HCT116 (cell line): Measurements from ENCODE around the gene STX2. TPM values are rescaled to one million over a fixed set of nuclear protein-coding genes. Genes with fewer than 3 reads are reported as not detected.

Experiments
- ATAC-seq: fragments of 200-7000 bp; cut with Tn5 transposase; 2 replicates; pipeline ENCODE4 v1.9.1; 2020; ENCODE audit warnings: mild to moderate bottlenecking, moderate library complexity
- BruUV-seq: library from RNA; stranded (reverse); fragments of 400-500 nt; replicated peaks from 2 replicates; lab custom pipeline; 2021; lab: Mats Ljungman, UMichigan
- CTCF ChIA-PET: fragments of 300-600 bp; sonication (Branson Sonifier 250); formaldehyde crosslinking; loops from one replicate; lab custom pipeline; 2021; ENCODE audit warnings: antibody characterized with exemption; lab: Charles Lee
- POLR2A ChIA-PET: fragments of 300-600, 350-600 bp; sonication (Branson Sonifier 250); formaldehyde crosslinking; loops from one replicate; lab custom pipeline; 2021; ENCODE audit warnings: antibody characterized with exemption; lab: Charles Lee
- RAD21 ChIA-PET, 2 experiments: fragments of 300-600 bp; sonication (Branson Sonifier 250); formaldehyde crosslinking; loops; one replicate each; lab custom pipeline; 2023; ENCODE audit warnings: low total read pairs in 2 of 2; ENCODE audit not compliant: uncharacterized antibody in 2 of 2, unreplicated experiment in 2 of 2, low non-redundant PET in 1 of 2; lab: Charles Lee
- DNase-seq: peaks from one replicate; pipeline ENCODE4 v3.0.0-alpha.2; 2010; ENCODE audit warnings: low read depth, low spot score
- H2AFZ ChIP-seq: fragments of 200-600 bp; shearing (Covaris generic), sonication (generic); 2 replicates; pipeline ENCODE4 v1.6.1; 2017; ENCODE audit warnings: low read depth, mixed run types, mixed read lengths, antibody characterized with exemption, low read length; ENCODE audit not compliant: poor library complexity, severe bottlenecking
- H3K27ac ChIP-seq: 2 replicates; pipeline ENCODE4 v1.5.1; 2012; ENCODE audit warnings: low read depth, low read length
- H3K27me3 ChIP-seq: fragments of 200-600 bp; sonication (generic); 2 replicates; pipeline ENCODE4 v1.6.1; 2016; ENCODE audit warnings: mixed run types, low read length, mixed read lengths; ENCODE audit not compliant: insufficient read depth
- H3K36me3 ChIP-seq, 2 experiments: fragments of 200-500 bp in 1 of 2; fragments of 200-600 bp in 1 of 2; sonication (Bioruptor generic) in 1 of 2; sonication (generic) in 1 of 2; 2 replicates each; pipeline versions ENCODE4 v1.5.1 to v1.6.1; 2014 to 2016; ENCODE audit warnings: low read length in 2 of 2, inconsistent platforms in 1 of 2, mixed read lengths in 1 of 2, mixed run types in 1 of 2; ENCODE audit not compliant: insufficient read depth in 2 of 2, control insufficient read depth in 1 of 2
- H3K4me1 ChIP-seq, 2 experiments: fragments of 200-600 bp in 1 of 2; sonication (generic) in 1 of 2; 2 replicates each; pipeline versions ENCODE4 v1.5.1 to v1.6.1; 2012 to 2017; ENCODE audit warnings: low read length in 2 of 2, inconsistent platforms in 1 of 2, mild to moderate bottlenecking in 1 of 2, mixed read lengths in 1 of 2, mixed run types in 1 of 2, moderate library complexity in 1 of 2; ENCODE audit not compliant: insufficient read depth in 2 of 2, control insufficient read depth in 1 of 2
- H3K4me2 ChIP-seq: fragments of 200-600 bp; sonication (generic); 2 replicates; pipeline ENCODE4 v1.6.1; 2017; ENCODE audit warnings: mixed run types, low read length, mixed read lengths
- H3K4me3 ChIP-seq, 2 experiments: fragments of 200-600 bp in 1 of 2; sonication (generic) in 1 of 2; replicated peaks in 1 of 2; 2 replicates each; pipeline ENCODE4 v1.5.1; 2011 to 2016; ENCODE audit warnings: low read length in 2 of 2, control low read depth in 1 of 2, low read depth in 1 of 2, mild to moderate bottlenecking in 1 of 2, mixed read lengths in 1 of 2, mixed run types in 1 of 2
- H3K79me2 ChIP-seq: fragments of 200-600 bp; sonication (generic); 2 replicates; pipeline ENCODE4 v1.6.1; 2017; ENCODE audit warnings: mild to moderate bottlenecking, mixed run types, low read length, moderate library complexity, mixed read lengths; ENCODE audit not compliant: insufficient read depth
- H3K9ac ChIP-seq: fragments of 200-600 bp; sonication (generic); 2 replicates; pipeline ENCODE4 v1.6.1; 2016; ENCODE audit warnings: low read length, mixed read lengths
- H3K9me2 ChIP-seq: fragments of 200-600 bp; sonication (generic), shearing (Covaris generic); 2 replicates; pipeline ENCODE4 v1.6.1; 2017; ENCODE audit warnings: mixed run types, mild to moderate bottlenecking, moderate library complexity; ENCODE audit not compliant: insufficient read depth
- H3K9me3 ChIP-seq, 2 experiments: fragments of 200-500 bp in 1 of 2; fragments of 200-600 bp in 1 of 2; sonication (Bioruptor generic) in 1 of 2; sonication (generic) in 1 of 2; 2 replicates each; pipeline ENCODE4 v1.6.1; 2014 to 2017; ENCODE audit warnings: low read length in 2 of 2, mixed read lengths in 2 of 2, inconsistent platforms in 1 of 2, low read depth in 1 of 2, mild to moderate bottlenecking in 1 of 2, mixed run types in 1 of 2, moderate library complexity in 1 of 2; ENCODE audit not compliant: control insufficient read depth in 1 of 2, insufficient read depth in 1 of 2
- H4K20me1 ChIP-seq: fragments of 200-600 bp; sonication (generic), shearing (Covaris generic); 2 replicates; pipeline ENCODE4 v1.6.1; 2017; ENCODE audit warnings: mixed run types, mild to moderate bottlenecking, moderate library complexity; ENCODE audit not compliant: insufficient read depth
- CBX3 ChIP-seq: IDR thresholded peaks from 2 replicates; pipeline ENCODE4 v1.6.1; 2012; ENCODE audit warnings: low read depth
- CEBPB ChIP-seq: IDR thresholded peaks from 2 replicates; pipeline ENCODE4 v1.6.1; 2012; ENCODE audit warnings: low read depth
- EZH2 ChIP-seq: fragments of 200-600 bp; sonication (generic); IDR thresholded peaks from 2 replicates; pipeline ENCODE4 v1.6.1; 2017; ENCODE audit warnings: antibody characterized with exemption, mixed run types
- FOSL1 ChIP-seq: IDR thresholded peaks from 2 replicates; pipeline ENCODE4 v1.6.1; 2012; ENCODE audit warnings: low read depth
- POLR2A ChIP-seq: IDR thresholded peaks from 2 replicates; pipeline ENCODE4 v1.7.0; 2011; ENCODE audit warnings: borderline replicate concordance; ENCODE audit not compliant: insufficient read depth, insufficient read length; ENCODE audit errors: extremely low read depth
- POLR2AphosphoS5 ChIP-seq: IDR thresholded peaks from 2 replicates; pipeline ENCODE4 v1.6.1; 2011; ENCODE audit warnings: mild to moderate bottlenecking, low read depth, low read length, moderate library complexity
- RAD21 ChIP-seq: IDR thresholded peaks from 2 replicates; pipeline ENCODE4 v1.6.1; 2012; ENCODE audit warnings: low read depth, mild to moderate bottlenecking
- SIN3A ChIP-seq: IDR thresholded peaks from 2 replicates; pipeline ENCODE4 v1.6.1; 2012; ENCODE audit warnings: low read depth
- SP1 ChIP-seq: IDR thresholded peaks from 2 replicates; pipeline ENCODE4 v1.6.1; 2012; ENCODE audit warnings: low read depth
- TCF7L2 ChIP-seq: IDR thresholded peaks from 2 replicates; pipeline ENCODE4 v1.7.0; 2011; ENCODE audit warnings: borderline replicate concordance, inconsistent platforms; ENCODE audit not compliant: insufficient read depth, insufficient read length; ENCODE audit errors: extremely low read depth
- YY1 ChIP-seq: IDR thresholded peaks from 2 replicates; pipeline ENCODE4 v1.6.1; 2011; ENCODE audit warnings: low read length, low read depth, moderate library complexity, mild to moderate bottlenecking; ENCODE audit not compliant: insufficient replicate concordance; ENCODE audit errors: extremely low read depth
- ZFX ChIP-seq: fragments of 450-650 bp; IDR thresholded peaks from 2 replicates; pipeline ENCODE4 v1.6.1; 2017
- intact Hi-C: fragments of 100-400 bp; cut with micrococcal nuclease; formaldehyde crosslinking; loops from 2 replicates; pipeline ENCODE4 v1.10.0; 2022
- total RNA-seq: library from RNA; stranded (reverse); gene quantifications from one replicate; pipeline ENCODE4 v1.2.1, GENCODE V29; 2021; ENCODE audit not compliant: unreplicated experiment
- TF ChIP-seq, protein P1 (sequence below): IDR thresholded peaks from 2 replicates; pipeline ENCODE4 v1.6.1; 2011; ENCODE audit warnings: mild to moderate bottlenecking, low read length, moderate library complexity; ENCODE audit not compliant: insufficient replicate concordance; ENCODE audit errors: extremely low read depth
- TF ChIP-seq, protein P2 (sequence below): IDR thresholded peaks from 2 replicates; pipeline ENCODE4 v1.6.1; 2012
- TF ChIP-seq, protein P3 (sequence below), 3 experiments: fragments of 200-600 bp in 1 of 3; sonication (generic) in 1 of 3; IDR thresholded peaks in 2 of 3; conservative IDR thresholded peaks in 1 of 3; 2 replicates each; pipeline ENCODE4 v1.5.1; 2012 to 2017; ENCODE audit warnings: low read depth in 2 of 3, low read length in 2 of 3, antibody characterized with exemption in 1 of 3, borderline replicate concordance in 1 of 3, control low read depth in 1 of 3, mild to moderate bottlenecking in 1 of 3, mixed read lengths in 1 of 3, mixed run types in 1 of 3, moderate library complexity in 1 of 3; ENCODE audit not compliant: insufficient read depth in 1 of 3
- TF ChIP-seq, protein P4 (sequence below): IDR thresholded peaks from 2 replicates; pipeline ENCODE4 v1.6.1; 2012

STX2 gene
- total RNA-seq, 1 experiment from 2014 or later: 19.2 TPM

GRCh38 chr12:130762319-130762675 lies 76.8 kb downstream of the STX2 start:
- Histone ChIP-seq H3K4me3 (no peak overlapping the region), H3K79me2 (no peaks in the 10 kb centered on the region), H4K20me1 (no peaks in the 10 kb centered on the region)
- TF ChIP-seq FOSL1 (no peak), POLR2A (no peak), SIN3A (no peak), POLR2AphosphoS5 (no peak), SP1 (no peak), TCF7L2 (no peak), CEBPB (no peak), RAD21 (no peak), CBX3 (no peak), ZFX (no peak), YY1 (no peak), EZH2 (no peak)
- TF ChIP-seq, protein P1, sequence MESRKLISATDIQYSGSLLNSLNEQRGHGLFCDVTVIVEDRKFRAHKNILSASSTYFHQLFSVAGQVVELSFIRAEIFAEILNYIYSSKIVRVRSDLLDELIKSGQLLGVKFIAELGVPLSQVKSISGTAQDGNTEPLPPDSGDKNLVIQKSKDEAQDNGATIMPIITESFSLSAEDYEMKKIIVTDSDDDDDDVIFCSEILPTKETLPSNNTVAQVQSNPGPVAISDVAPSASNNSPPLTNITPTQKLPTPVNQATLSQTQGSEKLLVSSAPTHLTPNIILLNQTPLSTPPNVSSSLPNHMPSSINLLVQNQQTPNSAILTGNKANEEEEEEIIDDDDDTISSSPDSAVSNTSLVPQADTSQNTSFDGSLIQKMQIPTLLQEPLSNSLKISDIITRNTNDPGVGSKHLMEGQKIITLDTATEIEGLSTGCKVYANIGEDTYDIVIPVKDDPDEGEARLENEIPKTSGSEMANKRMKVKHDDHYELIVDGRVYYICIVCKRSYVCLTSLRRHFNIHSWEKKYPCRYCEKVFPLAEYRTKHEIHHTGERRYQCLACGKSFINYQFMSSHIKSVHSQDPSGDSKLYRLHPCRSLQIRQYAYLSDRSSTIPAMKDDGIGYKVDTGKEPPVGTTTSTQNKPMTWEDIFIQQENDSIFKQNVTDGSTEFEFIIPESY: no peak
- TF ChIP-seq, protein P2, sequence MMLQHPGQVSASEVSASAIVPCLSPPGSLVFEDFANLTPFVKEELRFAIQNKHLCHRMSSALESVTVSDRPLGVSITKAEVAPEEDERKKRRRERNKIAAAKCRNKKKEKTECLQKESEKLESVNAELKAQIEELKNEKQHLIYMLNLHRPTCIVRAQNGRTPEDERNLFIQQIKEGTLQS: no peak
- TF ChIP-seq, protein P3, sequence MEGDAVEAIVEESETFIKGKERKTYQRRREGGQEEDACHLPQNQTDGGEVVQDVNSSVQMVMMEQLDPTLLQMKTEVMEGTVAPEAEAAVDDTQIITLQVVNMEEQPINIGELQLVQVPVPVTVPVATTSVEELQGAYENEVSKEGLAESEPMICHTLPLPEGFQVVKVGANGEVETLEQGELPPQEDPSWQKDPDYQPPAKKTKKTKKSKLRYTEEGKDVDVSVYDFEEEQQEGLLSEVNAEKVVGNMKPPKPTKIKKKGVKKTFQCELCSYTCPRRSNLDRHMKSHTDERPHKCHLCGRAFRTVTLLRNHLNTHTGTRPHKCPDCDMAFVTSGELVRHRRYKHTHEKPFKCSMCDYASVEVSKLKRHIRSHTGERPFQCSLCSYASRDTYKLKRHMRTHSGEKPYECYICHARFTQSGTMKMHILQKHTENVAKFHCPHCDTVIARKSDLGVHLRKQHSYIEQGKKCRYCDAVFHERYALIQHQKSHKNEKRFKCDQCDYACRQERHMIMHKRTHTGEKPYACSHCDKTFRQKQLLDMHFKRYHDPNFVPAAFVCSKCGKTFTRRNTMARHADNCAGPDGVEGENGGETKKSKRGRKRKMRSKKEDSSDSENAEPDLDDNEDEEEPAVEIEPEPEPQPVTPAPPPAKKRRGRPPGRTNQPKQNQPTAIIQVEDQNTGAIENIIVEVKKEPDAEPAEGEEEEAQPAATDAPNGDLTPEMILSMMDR (IDR thresholded peaks at IDR 0.05 in 2 of 3, conservative IDR thresholded peaks at IDR 0.05 in 1 of 3; ENCODE audit: borderline replicate concordance in 1 of 3, insufficient read depth in 1 of 3, low read depth in 2 of 3, low read length in 2 of 3): no peak
- TF ChIP-seq, protein P4, sequence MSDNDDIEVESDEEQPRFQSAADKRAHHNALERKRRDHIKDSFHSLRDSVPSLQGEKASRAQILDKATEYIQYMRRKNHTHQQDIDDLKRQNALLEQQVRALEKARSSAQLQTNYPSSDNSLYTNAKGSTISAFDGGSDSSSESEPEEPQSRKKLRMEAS: no peak
- TF ChIP-seq, all 23 proteins: peak for 0
- peaks cover 0 to 6% of the 10 kb centered on the region in 2 experiments; a peak in 1 of 4 replicates for H3K9me3 ChIP-seq
- RAD21 ChIA-PET: no interaction called here
- no peak overlapping the region for H2AFZ ChIP-seq
- CTCF ChIA-PET: interaction anchor here (1.4 kb wide), 1 partner anchor 57 kb away, joined by 4 read pairs; no protein-coding TSS in a partner anchor
- intact Hi-C loops: loop anchor here (5.0 kb wide), 3 partner anchors 370 to 1065 kb away; partner anchors contain the start of gene MMP17
- no peak overlapping the region for H3K4me2 ChIP-seq
- ATAC-seq (no peak), DNase-seq (no peak)
- H3K9ac ChIP-seq: no peak overlapping the region
- H3K27me3 ChIP-seq: no peaks in the 10 kb centered on the region; the same call in 1 of the 2 replicates
- POLR2A ChIA-PET: no interaction called here
- no peak overlapping the region for H3K27ac ChIP-seq
- no peaks in the 10 kb centered on the region for H3K9me2 ChIP-seq
- H3K4me1 ChIP-seq: no peaks in the 10 kb centered on the region
- no TSS peak for BruUV-seq
- no peaks in the 10 kb centered on the region for H3K36me3 ChIP-seq
